Activated T-cell treated with anti-CD3 and anti-CD28 coated beads, Interleukin-2, amount 50 U/mL, for 24 hours (primary cell): Measurements from ENCODE around the gene GPR180.

Experiments used
- DNase-seq: peaks from one replicate; pipeline ENCODE4 v3.0.0-alpha.2; 2020
- H3K27ac Mint-ChIP-seq: 2 replicates; pipeline ENCODE4 v1.8.0; 2020; ENCODE audit warnings: mild to moderate bottlenecking, mixed read lengths
- H3K27me3 Mint-ChIP-seq: 2 replicates; pipeline ENCODE4 v1.8.0; 2020; ENCODE audit warnings: mixed read lengths
- H3K36me3 Mint-ChIP-seq: 2 replicates; pipeline ENCODE4 v1.8.0; 2020; ENCODE audit warnings: low read depth, mixed read lengths
- H3K4me1 Mint-ChIP-seq: 2 replicates; pipeline ENCODE4 v1.8.0; 2020; ENCODE audit warnings: low read depth, mixed read lengths
- H3K4me3 Mint-ChIP-seq: 2 replicates; pipeline ENCODE4 v1.8.0; 2020; ENCODE audit warnings: mild to moderate bottlenecking, moderate library complexity, mixed read lengths
- H3K9me3 Mint-ChIP-seq: 2 replicates; pipeline ENCODE4 v1.8.0; 2020; ENCODE audit warnings: mixed read lengths

The GPR180 gene

GRCh38 chr13:94656176-94656575 lies 54.5 kb downstream of the GPR180 start:
- no peak overlapping the region for H3K27ac Mint-ChIP-seq
- H3K27me3 Mint-ChIP-seq, result peaks cover 12% of the 10 kb centered on the region
- no peaks in the 10 kb centered on the region for H3K36me3 Mint-ChIP-seq
- DNase-seq, result no peak
- no peaks in the 10 kb centered on the region for H3K9me3 Mint-ChIP-seq
- peaks cover 34% of the 10 kb centered on the region for H3K4me1 Mint-ChIP-seq
- no peak overlapping the region for H3K4me3 Mint-ChIP-seq

GRCh38 chr13:94656766-94657165 lies 55.1 kb downstream of the GPR180 start:
- Mint-ChIP-seq H3K36me3 (no peaks in the 10 kb centered on the region), H3K27me3 (peaks cover 16% of the 10 kb centered on the region), H3K4me1 (peaks cover 34% of the 10 kb centered on the region), H3K9me3 (no peaks in the 10 kb centered on the region), H3K4me3 (no peak overlapping the region), H3K27ac (peak overlapping the region; percentile 64)
- DNase-seq, result no peak

- DNase-seq, result no peak
- H3K27ac Mint-ChIP-seq, result peak overlapping the region; percentile 64
Observed at GRCh38 chr13:94657167-94657566, 55.5 kb downstream of the GPR180 start.

GRCh38 chr13:94658926-94659597 lies 57.4 kb downstream of the GPR180 start:
- Mint-ChIP-seq H3K27me3 (peaks cover 34% of the 10 kb centered on the region), H3K9me3 (no peaks in the 10 kb centered on the region), H3K4me3 (no peak overlapping the region), H3K36me3 (no peaks in the 10 kb centered on the region), H3K27ac (no peak overlapping the region), H3K4me1 (peaks cover 52% of the 10 kb centered on the region)
- no peak for DNase-seq

More at GRCh38 chr13:94657167-94657566, 55.5 kb downstream of the GPR180 start:
- no peaks in the 10 kb centered on the region for H3K36me3 Mint-ChIP-seq
- no peak overlapping the region for H3K4me3 Mint-ChIP-seq
- H3K9me3 Mint-ChIP-seq, result no peaks in the 10 kb centered on the region
- peaks cover 20% of the 10 kb centered on the region for H3K27me3 Mint-ChIP-seq
- peaks cover 35% of the 10 kb centered on the region for H3K4me1 Mint-ChIP-seq

GRCh38 chr13:94659598-94659946 lies 57.9 kb downstream of the GPR180 start:
- DNase-seq, result no peak
- H3K4me3 Mint-ChIP-seq, result no peak overlapping the region

GRCh38 chr13:94660695-94661326 lies 59.2 kb downstream of the GPR180 start:
- Mint-ChIP-seq H3K9me3 (no peaks in the 10 kb centered on the region), H3K27ac (no peak overlapping the region), H3K4me3 (no peak overlapping the region), H3K27me3 (peaks cover 46% of the 10 kb centered on the region), H3K36me3 (no peaks in the 10 kb centered on the region), H3K4me1 (peaks cover 55% of the 10 kb centered on the region)
- DNase-seq, result no peak

More at GRCh38 chr13:94659598-94659946, 57.9 kb downstream of the GPR180 start:
- no peaks in the 10 kb centered on the region for H3K36me3 Mint-ChIP-seq
- H3K4me1 Mint-ChIP-seq, result peaks cover 52% of the 10 kb centered on the region
- H3K9me3 Mint-ChIP-seq, result no peaks in the 10 kb centered on the region
- H3K27ac Mint-ChIP-seq, result no peak overlapping the region
- peaks cover 36% of the 10 kb centered on the region for H3K27me3 Mint-ChIP-seq

- H3K27me3 Mint-ChIP-seq, result peaks cover 46% of the 10 kb centered on the region
- DNase-seq, result no peak
- no peak overlapping the region for H3K4me3 Mint-ChIP-seq
Observed at GRCh38 chr13:94661406-94661805, 59.7 kb downstream of the GPR180 start.

GRCh38 chr13:94662274-94662945 lies 60.8 kb downstream of the GPR180 start:
- Mint-ChIP-seq H3K27ac (no peak overlapping the region), H3K9me3 (peaks cover 2% of the 10 kb centered on the region), H3K36me3 (peaks cover under 1% of the 10 kb centered on the region), H3K4me3 (no peak overlapping the region), H3K4me1 (peaks cover 54% of the 10 kb centered on the region), H3K27me3 (peaks cover 46% of the 10 kb centered on the region)
- no peak for DNase-seq

More at GRCh38 chr13:94661406-94661805, 59.7 kb downstream of the GPR180 start:
- Mint-ChIP-seq H3K27ac (no peak overlapping the region), H3K36me3 (no peaks in the 10 kb centered on the region), H3K4me1 (peaks cover 53% of the 10 kb centered on the region), H3K9me3 (no peaks in the 10 kb centered on the region)

GRCh38 chr13:94664889-94665288 lies 63.2 kb downstream of the GPR180 start:
- Mint-ChIP-seq H3K27ac (no peak overlapping the region), H3K4me3 (no peak overlapping the region), H3K27me3 (peaks cover 46% of the 10 kb centered on the region), H3K9me3 (peaks cover 12% of the 10 kb centered on the region), H3K36me3 (peaks cover 14% of the 10 kb centered on the region), H3K4me1 (peaks cover 60% of the 10 kb centered on the region)
- no peak for DNase-seq

GRCh38 chr13:94666065-94666464 lies 64.4 kb downstream of the GPR180 start:
- Mint-ChIP-seq H3K4me3 (no peak overlapping the region), H3K36me3 (peaks cover 14% of the 10 kb centered on the region), H3K27me3 (peaks cover 39% of the 10 kb centered on the region), H3K27ac (no peak overlapping the region), H3K4me1 (peaks cover 53% of the 10 kb centered on the region), H3K9me3 (peaks cover 14% of the 10 kb centered on the region)
- DNase-seq, result no peak

GRCh38 chr13:94667190-94667589 lies 65.5 kb downstream of the GPR180 start:
- Mint-ChIP-seq H3K4me3 (peak overlapping the region; percentile 17), H3K27me3 (peaks cover 30% of the 10 kb centered on the region), H3K9me3 (peaks cover 14% of the 10 kb centered on the region), H3K4me1 (peaks cover 51% of the 10 kb centered on the region), H3K27ac (peak overlapping the region; percentile 93), H3K36me3 (peaks cover 14% of the 10 kb centered on the region)
- no peak for DNase-seq

GRCh38 chr13:94672400-94672799 lies 70.7 kb downstream of the GPR180 start:
- H3K4me1 Mint-ChIP-seq, result peaks cover 15% of the 10 kb centered on the region
- DNase-seq, result no peak
- peaks cover 25% of the 10 kb centered on the region for H3K27me3 Mint-ChIP-seq
- H3K4me3 Mint-ChIP-seq, result no peak overlapping the region
- no peak overlapping the region for H3K27ac Mint-ChIP-seq
- H3K36me3 Mint-ChIP-seq, result peaks cover 13% of the 10 kb centered on the region
- peaks cover 13% of the 10 kb centered on the region for H3K9me3 Mint-ChIP-seq

GRCh38 chr13:94673851-94674250 lies 72.2 kb downstream of the GPR180 start:
- peaks cover 33% of the 10 kb centered on the region for H3K27me3 Mint-ChIP-seq
- H3K27ac Mint-ChIP-seq, result no peak overlapping the region
- H3K4me1 Mint-ChIP-seq, result peaks cover under 1% of the 10 kb centered on the region
- DNase-seq, result no peak
- H3K4me3 Mint-ChIP-seq, result no peak overlapping the region
- H3K9me3 Mint-ChIP-seq, result peaks cover 2% of the 10 kb centered on the region
- no peaks in the 10 kb centered on the region for H3K36me3 Mint-ChIP-seq

GRCh38 chr13:94674609-94675348 lies 73.1 kb downstream of the GPR180 start:
- Mint-ChIP-seq H3K27me3 (peaks cover 42% of the 10 kb centered on the region), H3K4me1 (no peaks in the 10 kb centered on the region), H3K36me3 (no peaks in the 10 kb centered on the region), H3K27ac (no peak overlapping the region), H3K9me3 (peaks cover 2% of the 10 kb centered on the region), H3K4me3 (no peak overlapping the region)
- peak; percentile 54 for DNase-seq
